Vagina (tissue), 2 donors: ENCODE data around the gene CENPX. TPM values are rescaled to one million over a fixed set of nuclear protein-coding genes. Genes with fewer than 3 reads are reported as not detected.

Experiments
- DNase-seq, 2 donors: peaks; one replicate each; pipeline ENCODE4 v3.0.0-alpha.2; 2017; ENCODE audit errors: extremely low spot score in 2 of 2
- H3K27ac ChIP-seq: fragments of 200-600 bp; sonication (generic); one replicate; pipeline ENCODE4 v1.5.1; 2019
- H3K27me3 ChIP-seq: fragments of 200-600 bp; sonication (generic); one replicate; pipeline ENCODE4 v1.5.1; 2019
- H3K36me3 ChIP-seq, 2 donors: fragments of 200-600 bp; sonication (generic); one replicate each; pipeline ENCODE4 v1.5.1; 2017 to 2019
- H3K4me1 ChIP-seq: fragments of 200-600 bp; sonication (generic); one replicate; pipeline ENCODE4 v1.5.1; 2019
- H3K4me3 ChIP-seq, 2 donors: fragments of 200-600 bp; sonication (generic); 1 replicate in 1 of 2; 2 replicates in 1 of 2; pipeline ENCODE4 v1.5.1; 2016 to 2019
- H3K9me3 ChIP-seq: fragments of 200-600 bp; sonication (generic); one replicate; pipeline ENCODE4 v1.5.1; 2019
- POLR2A ChIP-seq, 2 donors: fragments of 450-650 bp; IDR thresholded peaks; one replicate each; pipeline ENCODE4 v1.6.1; 2017; ENCODE audit warnings: antibody characterized with exemption in 2 of 2, mild to moderate bottlenecking in 2 of 2, moderate library complexity in 2 of 2
- POLR2AphosphoS5 ChIP-seq, 2 donors: sonication (generic); formaldehyde crosslinking; IDR thresholded peaks; one replicate each; pipeline ENCODE4 v1.9.0; 2017; ENCODE audit warnings: antibody characterized with exemption in 2 of 2, mild to moderate bottlenecking in 2 of 2, low read depth in 1 of 2; ENCODE audit not compliant: insufficient read depth in 1 of 2
- intact Hi-C: fragments of 100-400 bp; cut with DNase I; formaldehyde crosslinking; loops from one replicate; pipeline ENCODE4 v1.15.1; 2023
- total RNA-seq: library from RNA; depleted of rRNA; stranded (reverse); fragments of >200 nt; gene quantifications from one replicate; pipeline ENCODE4 v1.2.3, GENCODE V29; 2016
- TF ChIP-seq, protein P1 (sequence below), 3 experiments: fragments of 450-650 bp in 2 of 3; fragments of 200-600 bp in 1 of 3; sonication (generic) in 1 of 3; IDR thresholded peaks; one replicate each; pipeline ENCODE4 v1.5.1; 2017 to 2019; ENCODE audit warnings: antibody characterized with exemption in 3 of 3, mild to moderate bottlenecking in 2 of 3, moderate library complexity in 2 of 3

Gene CENPX
- total RNA-seq, 1 donor from 2014 or later, result 101 TPM

- no peak for DNase-seq
- Histone ChIP-seq H3K27ac (no peak overlapping the region), H3K27me3 (no peaks in the 10 kb centered on the region), H3K36me3 (no peaks in the 10 kb centered on the region), H3K4me3 (no peak overlapping the region), H3K9me3 (no peaks in the 10 kb centered on the region), H3K4me1 (peaks cover 19% of the 10 kb centered on the region)
- no peak for TF ChIP-seq POLR2A (IDR thresholded peaks at IDR 0.05)
- TF ChIP-seq POLR2AphosphoS5 (IDR thresholded peaks at IDR 0.05; ENCODE audit: insufficient read depth in 1 of 2, low read depth in 1 of 2), result no peak
- TF ChIP-seq, protein P1, sequence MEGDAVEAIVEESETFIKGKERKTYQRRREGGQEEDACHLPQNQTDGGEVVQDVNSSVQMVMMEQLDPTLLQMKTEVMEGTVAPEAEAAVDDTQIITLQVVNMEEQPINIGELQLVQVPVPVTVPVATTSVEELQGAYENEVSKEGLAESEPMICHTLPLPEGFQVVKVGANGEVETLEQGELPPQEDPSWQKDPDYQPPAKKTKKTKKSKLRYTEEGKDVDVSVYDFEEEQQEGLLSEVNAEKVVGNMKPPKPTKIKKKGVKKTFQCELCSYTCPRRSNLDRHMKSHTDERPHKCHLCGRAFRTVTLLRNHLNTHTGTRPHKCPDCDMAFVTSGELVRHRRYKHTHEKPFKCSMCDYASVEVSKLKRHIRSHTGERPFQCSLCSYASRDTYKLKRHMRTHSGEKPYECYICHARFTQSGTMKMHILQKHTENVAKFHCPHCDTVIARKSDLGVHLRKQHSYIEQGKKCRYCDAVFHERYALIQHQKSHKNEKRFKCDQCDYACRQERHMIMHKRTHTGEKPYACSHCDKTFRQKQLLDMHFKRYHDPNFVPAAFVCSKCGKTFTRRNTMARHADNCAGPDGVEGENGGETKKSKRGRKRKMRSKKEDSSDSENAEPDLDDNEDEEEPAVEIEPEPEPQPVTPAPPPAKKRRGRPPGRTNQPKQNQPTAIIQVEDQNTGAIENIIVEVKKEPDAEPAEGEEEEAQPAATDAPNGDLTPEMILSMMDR (IDR thresholded peaks at IDR 0.05), result no peak
- intact Hi-C loops, result no loop called here
Observed at GRCh38 chr17:81973432-81973831, 49.2 kb downstream of the CENPX start.

GRCh38 chr17:81968850-81969812 lies 53.5 kb downstream of the CENPX start:
- no peaks in the 10 kb centered on the region for H3K27me3 ChIP-seq
- TF ChIP-seq POLR2A (IDR thresholded peaks at IDR 0.05) (no peak), POLR2AphosphoS5 (IDR thresholded peaks at IDR 0.05; ENCODE audit: insufficient read depth in 1 of 2, low read depth in 1 of 2) (no peak)
- TF ChIP-seq, protein P1 (IDR thresholded peaks at IDR 0.05), result no peak
- peaks cover 26% of the 10 kb centered on the region for H3K4me1 ChIP-seq
- no peaks in the 10 kb centered on the region for H3K36me3 ChIP-seq
- peak overlapping the region; percentile 66 for H3K27ac ChIP-seq
- intact Hi-C loops, result no loop called here
- H3K9me3 ChIP-seq, result no peaks in the 10 kb centered on the region
- DNase-seq, result no peak
- no peak overlapping the region for H3K4me3 ChIP-seq

Other genes with a start within 250 kb of the CENPX start
- gene GCGR, start 218.7 kb downstream of the CENPX start, total RNA-seq, result not detected
- 64.1 TPM for gene MCRIP1, start 189.6 kb downstream of the CENPX start, total RNA-seq
- gene PPP1R27, start 187.8 kb downstream of the CENPX start, total RNA-seq, result not detected
- 463 TPM for gene P4HB, start 162.3 kb downstream of the CENPX start, total RNA-seq
- gene ARHGDIA, start 151.5 kb downstream of the CENPX start, total RNA-seq, result 120 TPM
- gene ALYREF, start 131.3 kb downstream of the CENPX start, total RNA-seq, result 78.8 TPM
- gene ANAPC11, start 131.2 kb downstream of the CENPX start, total RNA-seq, result 135 TPM
- 4.7 TPM for gene NPB, start 120.6 kb downstream of the CENPX start, total RNA-seq
- 28.0 TPM for gene PCYT2, start 111.5 kb downstream of the CENPX start, total RNA-seq
- gene SIRT7, start 104.7 kb downstream of the CENPX start, total RNA-seq, result 47.9 TPM
- 18.9 TPM for gene MAFG, start 95.1 kb downstream of the CENPX start, total RNA-seq
- 9.1 TPM for gene PYCR1, start 85.6 kb downstream of the CENPX start, total RNA-seq
- gene MYADML2, start 75.6 kb downstream of the CENPX start, total RNA-seq, result not detected
- not detected for gene NOTUM, start 61.7 kb downstream of the CENPX start, total RNA-seq
- gene ASPSCR1, start 45.2 kb downstream of the CENPX start, total RNA-seq, result 31.2 TPM
- gene LRRC45, start 427 bp upstream of the CENPX start, total RNA-seq, result 14.0 TPM
- 12.8 TPM for gene RAC3, start 8.8 kb upstream of the CENPX start, total RNA-seq
- 106 TPM for gene DCXR, start 14.8 kb upstream of the CENPX start, total RNA-seq
- gene RFNG, start 28.9 kb upstream of the CENPX start, total RNA-seq, result 61.4 TPM
- gene GPS1, start 29.0 kb upstream of the CENPX start, total RNA-seq, result 80.3 TPM
- 72.4 TPM for gene DUS1L, start 42.9 kb upstream of the CENPX start, total RNA-seq
- 127 TPM for gene FASN, start 75.4 kb upstream of the CENPX start, total RNA-seq
- 26.5 TPM for gene CCDC57, start 190.0 kb upstream of the CENPX start, total RNA-seq
- 21.1 TPM for gene SLC16A3, start 206.2 kb upstream of the CENPX start, total RNA-seq